Activated naive CD4-positive, alpha-beta T cell treated with anti-CD3 and anti-CD28 coated beads, Interleukin-2, amount 50 U/mL, for 72 hours (primary cell): ENCODE data around the gene SNX2. TPM values are rescaled to one million over a fixed set of nuclear protein-coding genes. Genes with fewer than 3 reads are reported as not detected.
"Not testable (repeated sequence)": the region's sequence is repeated elsewhere in the genome, so short reads cannot be mapped to it uniquely, and the experiment has no call there.

Experiments used
- ATAC-seq, 2 donors: fragments of 150-1000 bp; cut with Tn5 transposase; 2 replicates each; pipeline ENCODE4 v1.10.0; 2021; ENCODE audit warnings: mild to moderate bottlenecking in 2 of 2, moderate library complexity in 2 of 2
- DNase-seq, 2 donors: peaks; one replicate each; pipeline ENCODE4 v3.0.0; 2021 to 2022; ENCODE audit warnings: low spot score in 2 of 2
- H3K27ac Mint-ChIP-seq, 2 donors: one replicate each; pipeline ENCODE4 v1.8.0; 2022; ENCODE audit warnings: mild to moderate bottlenecking in 2 of 2, mixed read lengths in 2 of 2
- H3K36me3 Mint-ChIP-seq, 2 donors: one replicate each; pipeline ENCODE4 v1.8.0; 2022; ENCODE audit warnings: mixed read lengths in 2 of 2
- H3K9me3 Mint-ChIP-seq, 2 donors: one replicate each; pipeline ENCODE4 v1.8.0; 2022; ENCODE audit warnings: mixed read lengths in 2 of 2
- total RNA-seq, 2 donors: library from RNA; stranded (reverse); gene quantifications; one replicate each; pipeline ENCODE4 v1.2.3, GENCODE V29; 2022

SNX2 gene
- total RNA-seq, 2 donors from 2014 or later, result 38.8 to 48.6 TPM

DNA sequence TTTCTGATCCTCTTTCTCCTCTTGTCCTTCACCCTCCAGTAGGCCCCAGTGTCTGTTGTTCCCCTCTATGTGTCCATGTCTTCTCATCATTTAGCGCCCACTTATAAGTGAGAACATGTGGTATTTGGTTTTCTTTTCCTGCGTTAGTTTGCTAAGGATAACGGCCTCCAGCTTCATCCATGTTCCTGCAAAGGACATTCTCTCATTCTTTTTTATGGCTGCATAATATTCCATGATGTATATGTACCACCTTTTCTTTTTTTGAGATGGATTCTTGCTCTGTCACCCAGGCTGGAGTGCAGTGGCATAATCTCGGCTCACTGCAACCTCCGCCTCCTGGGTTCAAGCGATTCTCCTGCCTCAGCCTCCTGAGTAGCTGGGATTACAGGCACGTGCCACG lies 82.7 kb downstream of the SNX2 start:
- not testable (repeated sequence) for DNase-seq, ATAC-seq, H3K36me3 Mint-ChIP-seq, H3K27ac Mint-ChIP-seq, H3K9me3 Mint-ChIP-seq

GRCh38 chr5:122858451-122858850 lies 83.6 kb downstream of the SNX2 start:
- H3K9me3 Mint-ChIP-seq, result peaks cover 0 to 5% of the 10 kb centered on the region in 2 donors
- DNase-seq (no peak), ATAC-seq (no peak)
- no peak overlapping the region for H3K27ac Mint-ChIP-seq
- H3K36me3 Mint-ChIP-seq, result no peaks in the 10 kb centered on the region

DNA sequence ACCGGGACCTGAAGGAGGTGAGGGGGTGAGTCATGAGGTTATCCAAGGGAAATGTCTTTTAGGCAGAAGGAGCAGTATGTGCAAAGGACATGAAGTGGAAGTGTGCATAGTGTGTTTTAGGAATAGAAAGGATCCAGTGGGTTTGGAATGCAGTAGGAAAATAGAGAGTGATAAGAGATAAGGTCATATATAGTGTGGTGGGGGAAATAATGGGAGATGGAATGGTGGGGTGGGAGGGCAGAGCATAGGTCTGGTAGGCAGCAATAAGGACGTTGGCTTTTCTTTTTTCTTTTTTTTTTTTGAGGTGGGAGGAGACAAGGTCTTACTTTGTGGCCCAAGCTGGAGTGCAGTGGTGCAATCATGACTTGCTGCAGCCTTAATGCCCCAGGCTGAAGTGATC lies 88.4 kb downstream of the SNX2 start:
- DNase-seq (no peak), ATAC-seq (no peak)
- Mint-ChIP-seq H3K9me3 (peaks cover 0 to 5% of the 10 kb centered on the region in 2 donors), H3K36me3 (no peaks in the 10 kb centered on the region), H3K27ac (no peak overlapping the region)

- Mint-ChIP-seq H3K9me3 (peaks cover 0 to 5% of the 10 kb centered on the region in 2 donors), H3K27ac (no peak overlapping the region), H3K36me3 (no peaks in the 10 kb centered on the region)
- DNase-seq, result no peak
- ATAC-seq, result no peak
These were observed 88.8 kb downstream of the SNX2 start for GRCh38 chr5:122863721-122864120.

GRCh38 chr5:122864400-122864799 lies 89.5 kb downstream of the SNX2 start:
- Mint-ChIP-seq H3K36me3 (no peaks in the 10 kb centered on the region), H3K27ac (no peak overlapping the region), H3K9me3 (peaks cover 0 to 5% of the 10 kb centered on the region in 2 donors)
- no peak for DNase-seq
- peak; percentile 41 to 82 for ATAC-seq

DNA sequence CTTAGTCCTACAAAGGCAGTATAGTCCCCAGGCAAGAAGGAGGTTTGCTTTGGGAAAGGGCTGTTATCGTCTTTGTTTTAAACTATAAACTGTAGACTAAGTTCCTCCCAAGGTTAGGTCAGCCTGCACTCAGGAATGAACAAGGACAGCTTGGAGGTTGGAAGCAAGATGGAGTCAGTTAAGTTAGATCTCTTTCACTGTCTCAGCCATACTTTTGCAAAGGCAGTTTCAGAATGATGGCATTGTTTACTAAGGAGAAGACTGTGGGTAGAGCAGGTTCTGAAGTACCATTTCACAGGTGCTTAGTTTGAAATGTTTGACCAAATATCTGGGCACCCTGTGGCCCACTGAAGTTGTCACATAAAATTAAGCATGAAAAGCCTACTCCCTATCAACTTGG lies 90.0 kb downstream of the SNX2 start:
- ATAC-seq (no peak), DNase-seq (no peak)
- no peaks in the 10 kb centered on the region for H3K36me3 Mint-ChIP-seq
- no peak overlapping the region for H3K27ac Mint-ChIP-seq
- peaks cover 0 to 5% of the 10 kb centered on the region in 2 donors for H3K9me3 Mint-ChIP-seq

DNA sequence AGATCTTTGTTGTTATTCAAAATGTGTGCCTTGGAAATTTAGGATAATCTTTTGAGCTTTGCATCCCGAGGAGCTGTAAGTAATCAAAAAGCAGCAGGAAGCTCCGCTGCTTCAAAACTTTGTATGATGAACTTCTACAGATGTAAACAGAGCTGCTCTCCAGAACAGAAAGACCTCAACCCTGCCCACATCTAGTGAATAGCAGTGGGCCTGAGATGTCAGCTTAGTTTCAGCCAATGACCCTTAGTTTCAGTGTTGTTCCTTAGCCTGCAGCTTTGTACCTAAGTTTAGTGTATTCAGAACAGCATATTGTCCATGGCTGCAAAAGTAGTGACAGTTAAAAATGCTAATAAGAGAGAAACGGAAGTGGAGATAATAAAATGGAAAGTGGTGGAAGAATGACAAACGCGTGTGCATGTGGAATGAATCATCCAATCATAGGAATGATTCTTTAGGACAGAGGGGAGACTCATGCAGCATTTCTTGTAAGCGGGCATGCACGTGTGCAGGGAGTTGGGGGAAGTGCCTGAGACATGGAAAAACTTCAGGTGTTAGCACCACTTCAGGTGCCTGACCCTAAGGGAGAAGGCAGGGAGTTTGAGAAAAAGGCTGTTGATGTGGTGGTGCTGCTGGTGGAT lies 95.5 kb downstream of the SNX2 start:
- no peak for DNase-seq
- no peak for ATAC-seq
- Mint-ChIP-seq H3K27ac (no peak overlapping the region), H3K9me3 (no peaks in the 10 kb centered on the region), H3K36me3 (no peaks in the 10 kb centered on the region)

GRCh38 chr5:122871661-122872060 lies 96.8 kb downstream of the SNX2 start:
- DNase-seq, result no peak
- Mint-ChIP-seq H3K9me3 (no peaks in the 10 kb centered on the region), H3K36me3 (no peaks in the 10 kb centered on the region), H3K27ac (no peak overlapping the region)
- no peak for ATAC-seq

GRCh38 chr5:122874179-122874875 lies 99.4 kb downstream of the SNX2 start:
- peaks cover 0 to 6% of the 10 kb centered on the region in 2 donors for H3K9me3 Mint-ChIP-seq
- peak overlapping the region in 1 of 2 donors; percentile 25 for H3K27ac Mint-ChIP-seq
- no peak for ATAC-seq
- DNase-seq, result no peak
- peaks cover 0 to 6% of the 10 kb centered on the region in 2 donors for H3K36me3 Mint-ChIP-seq

DNA sequence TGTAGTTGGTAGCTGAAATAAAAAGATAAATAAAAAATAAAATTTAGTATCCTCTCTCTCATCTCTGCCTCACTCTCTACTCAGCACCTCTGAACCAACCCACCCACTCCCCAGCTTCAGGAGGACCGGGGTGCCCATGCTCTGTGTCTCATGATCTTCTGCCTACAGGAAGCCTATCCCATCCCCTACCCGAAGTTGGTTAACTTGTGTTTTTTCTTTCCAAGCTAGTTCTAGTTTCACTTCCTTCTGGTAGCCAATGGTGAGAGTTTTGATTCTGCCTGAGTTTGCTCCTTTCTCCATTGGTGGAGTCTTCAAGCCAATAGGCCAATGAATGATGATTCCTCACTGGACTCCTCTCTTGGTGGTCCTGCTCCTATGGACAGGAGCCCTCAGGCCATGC lies 102.6 kb downstream of the SNX2 start:
- DNase-seq (no peak), ATAC-seq (no peak)
- Mint-ChIP-seq H3K27ac (no peak overlapping the region), H3K36me3 (peaks cover 0 to 6% of the 10 kb centered on the region in 2 donors), H3K9me3 (peaks cover 0 to 6% of the 10 kb centered on the region in 2 donors)

DNA sequence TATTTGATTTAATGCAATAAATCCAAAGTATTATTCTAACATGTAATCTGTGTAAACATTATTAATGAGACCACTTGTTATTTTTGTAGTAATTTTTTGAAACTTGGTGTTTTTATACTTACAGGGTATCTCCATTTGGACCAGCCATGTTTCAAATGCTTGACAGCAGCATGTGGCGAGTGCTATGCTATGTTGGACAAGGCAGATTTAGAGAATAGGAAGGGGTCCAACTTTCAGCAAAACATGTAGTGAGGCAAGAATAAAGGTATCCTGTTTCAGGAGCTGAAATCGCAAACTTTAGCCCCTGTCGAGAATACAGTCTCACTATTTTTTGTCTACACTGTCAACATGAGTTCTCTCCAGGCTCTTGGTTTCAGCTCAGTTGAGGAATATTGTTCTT lies 104.2 kb downstream of the SNX2 start:
- no peak for DNase-seq
- peaks cover 0 to 6% of the 10 kb centered on the region in 2 donors for H3K9me3 Mint-ChIP-seq
- ATAC-seq, result no peak

More for the DNA sequence above, 104.2 kb downstream of the SNX2 start:
- Mint-ChIP-seq H3K36me3 (peaks cover 0 to 6% of the 10 kb centered on the region in 2 donors), H3K27ac (no peak overlapping the region)

Other genes starting within 250 kb of the SNX2 start
- 1 to 10 TPM; 1.8 to 6.4 TPM for gene SNX24, start 70.5 kb downstream of the SNX2 start, total RNA-seq